Stimulated activated naive CD8-positive, alpha-beta T cell treated with anti-CD3 and anti-CD28 coated beads, Interleukin-15, amount 100 ng/mL, for 72 hours (primary cell): ENCODE data around the gene PTMA.
"Not testable (repeated sequence)": the region's sequence is repeated elsewhere in the genome, so short reads cannot be mapped to it uniquely, and the experiment has no call there.

Experiments
- ATAC-seq: fragments of 150-1000 bp; cut with Tn5 transposase; 2 replicates; pipeline ENCODE4 v1.10.0; 2021; ENCODE audit warnings: mild to moderate bottlenecking, moderate library complexity
- DNase-seq, 2 donors: peaks; one replicate each; pipeline ENCODE4 v3.0.0; 2021 to 2022
- H3K27ac Mint-ChIP-seq, 2 donors: one replicate each; pipeline ENCODE4 v1.8.0; 2022; ENCODE audit warnings: mild to moderate bottlenecking in 2 of 2, mixed read lengths in 2 of 2, moderate library complexity in 2 of 2
- H3K27me3 Mint-ChIP-seq: one replicate; pipeline ENCODE4 v1.8.0; 2022; ENCODE audit warnings: mixed read lengths
- H3K4me1 Mint-ChIP-seq: one replicate; pipeline ENCODE4 v1.8.0; 2022; ENCODE audit warnings: mild to moderate bottlenecking, mixed read lengths
- H3K4me3 Mint-ChIP-seq, 2 donors: one replicate each; pipeline ENCODE4 v1.8.0; 2022; ENCODE audit warnings: mild to moderate bottlenecking in 2 of 2, mixed read lengths in 2 of 2, moderate library complexity in 1 of 2
- H3K9me3 Mint-ChIP-seq, 2 donors: one replicate each; pipeline ENCODE4 v1.8.0; 2022; ENCODE audit warnings: mixed read lengths in 2 of 2

PTMA gene

GRCh38 chr2:231745303-231746038, 37.1 kb downstream of the PTMA start:
- no peak for DNase-seq
- Mint-ChIP-seq H3K27me3 (no peaks in the 10 kb centered on the region), H3K9me3 (no peaks in the 10 kb centered on the region), H3K4me1 (no peaks in the 10 kb centered on the region), H3K27ac (no peak overlapping the region), H3K4me3 (no peak overlapping the region)
- no peak for ATAC-seq

- not testable (repeated sequence) for ATAC-seq, H3K27ac Mint-ChIP-seq, DNase-seq, H3K27me3 Mint-ChIP-seq, H3K4me3 Mint-ChIP-seq, H3K9me3 Mint-ChIP-seq, H3K4me1 Mint-ChIP-seq
Observed at GRCh38 chr2:231748153-231748896, 40.0 kb downstream of the PTMA start.

GRCh38 chr2:231749016-231749415, 40.7 kb downstream of the PTMA start:
- not testable (repeated sequence) for H3K4me3 Mint-ChIP-seq, H3K27ac Mint-ChIP-seq, H3K27me3 Mint-ChIP-seq, H3K9me3 Mint-ChIP-seq, ATAC-seq, DNase-seq, H3K4me1 Mint-ChIP-seq

- Mint-ChIP-seq H3K27me3 (no peaks in the 10 kb centered on the region), H3K4me3 (no peak overlapping the region), H3K4me1 (no peaks in the 10 kb centered on the region), H3K27ac (no peak overlapping the region), H3K9me3 (no peaks in the 10 kb centered on the region)
- ATAC-seq (no peak), DNase-seq (no peak)
Observed at GRCh38 chr2:231751042-231751815, 42.9 kb downstream of the PTMA start.

GRCh38 chr2:231752061-231752460, 43.7 kb downstream of the PTMA start:
- no peaks in the 10 kb centered on the region for H3K27me3 Mint-ChIP-seq

GRCh38 chr2:231761735-231762134, 53.4 kb downstream of the PTMA start:
- no peaks in the 10 kb centered on the region for H3K9me3 Mint-ChIP-seq
- peaks cover 19% of the 10 kb centered on the region for H3K4me1 Mint-ChIP-seq
- no peak for DNase-seq
- H3K27ac Mint-ChIP-seq, result no peak overlapping the region
- ATAC-seq, result no peak
- H3K4me3 Mint-ChIP-seq, result no peak overlapping the region
- no peaks in the 10 kb centered on the region for H3K27me3 Mint-ChIP-seq

More at GRCh38 chr2:231752061-231752460, 43.7 kb downstream of the PTMA start:
- Mint-ChIP-seq H3K9me3 (no peaks in the 10 kb centered on the region), H3K4me3 (no peak overlapping the region), H3K27ac (no peak overlapping the region), H3K4me1 (no peaks in the 10 kb centered on the region)
- no peak for DNase-seq
- ATAC-seq, result no peak
